Keratinocyte (primary cell): ENCODE measurements around the gene CPS1. TPM values are rescaled to one million over a fixed set of nuclear protein-coding genes. Genes with fewer than 3 reads are reported as not detected.
A peak's percentile ranks its signal among the peaks of the same experiment; 100 is the strongest.

ENCODE experiments used
- DNase-seq: peaks from one replicate; pipeline ENCODE4 v3.0.0-alpha.2; 2011; ENCODE audit warnings: low read depth, missing footprints, low spot score
- FAIRE-seq: peaks from 2 replicates; lab custom pipeline; 2011; peaks lifted over from hg19 to GRCh38; lab: Jason Lieb, UNC
- H2AFZ ChIP-seq: 2 replicates; pipeline ENCODE4 v1.6.0; 2012; ENCODE audit warnings: low read length, control low read depth, inconsistent platforms; ENCODE audit not compliant: control insufficient read depth
- H3K27ac ChIP-seq: 2 replicates; pipeline ENCODE4 v1.5.1; 2011; ENCODE audit warnings: low read length; ENCODE audit not compliant: control insufficient read depth, insufficient read depth
- H3K27me3 ChIP-seq: 3 replicates; pipeline ENCODE4 v1.6.0; 2011; ENCODE audit warnings: low read length; ENCODE audit not compliant: control insufficient read depth, insufficient read depth; ENCODE audit errors: extremely low read depth
- H3K36me3 ChIP-seq, 2 experiments: 2 replicates in 1 of 2; 3 replicates in 1 of 2; pipeline ENCODE4 v1.5.1; 2011; ENCODE audit warnings: low read length in 2 of 2, mild to moderate bottlenecking in 1 of 2; ENCODE audit not compliant: control insufficient read depth in 2 of 2, insufficient read depth in 2 of 2; ENCODE audit errors: extremely low read depth in 1 of 2
- H3K4me1 ChIP-seq: 3 replicates; pipeline ENCODE4 v1.5.1; 2011; ENCODE audit warnings: low read length; ENCODE audit not compliant: control insufficient read depth, insufficient read depth; ENCODE audit errors: extremely low read depth
- H3K4me2 ChIP-seq: 3 replicates; pipeline ENCODE4 v1.6.0; 2011; ENCODE audit warnings: low read depth, low read length; ENCODE audit not compliant: control insufficient read depth, insufficient read depth; ENCODE audit errors: extremely low read depth
- H3K4me3 ChIP-seq, 3 experiments: fragments of 200-600 bp in 1 of 3; sonication (generic) in 1 of 3; 2 replicates in 2 of 3; 3 replicates in 1 of 3; pipeline ENCODE4 v1.5.1; 2011 to 2016; ENCODE audit warnings: low read length in 3 of 3, mild to moderate bottlenecking in 3 of 3, control low read depth in 2 of 3, inconsistent platforms in 1 of 3, low read depth in 1 of 3, mixed read lengths in 1 of 3, mixed run types in 1 of 3, moderate library complexity in 1 of 3; ENCODE audit not compliant: control insufficient read depth in 2 of 3, insufficient read depth in 2 of 3; ENCODE audit errors: extremely low read depth in 1 of 3
- H3K79me2 ChIP-seq: 2 replicates; pipeline ENCODE4 v1.6.0; 2012; ENCODE audit warnings: low read length; ENCODE audit not compliant: control insufficient read depth, insufficient read depth
- H3K9ac ChIP-seq: 3 replicates; pipeline ENCODE4 v1.6.0; 2011; ENCODE audit warnings: low read length; ENCODE audit not compliant: control insufficient read depth, insufficient read depth; ENCODE audit errors: extremely low read depth
- H3K9me1 ChIP-seq: 3 replicates; pipeline ENCODE4 v1.6.0; 2011; ENCODE audit warnings: low read length; ENCODE audit not compliant: control insufficient read depth, insufficient read depth; ENCODE audit errors: extremely low read depth
- H3K9me3 ChIP-seq: 2 replicates; pipeline ENCODE4 v1.5.1; 2012; ENCODE audit warnings: low read depth, low read length; ENCODE audit not compliant: control insufficient read depth
- H4K20me1 ChIP-seq: 3 replicates; pipeline ENCODE4 v1.6.0; 2011; ENCODE audit warnings: low read length; ENCODE audit not compliant: control insufficient read depth, insufficient read depth; ENCODE audit errors: extremely low read depth
- EZH2 ChIP-seq: IDR thresholded peaks from one replicate; pipeline ENCODE4 v1.6.1; 2012; ENCODE audit warnings: inconsistent platforms, mild to moderate bottlenecking, low read length, moderate library complexity
- dilution Hi-C: fragments of 300-500 bp; cut with MboI; formaldehyde crosslinking; loops from one replicate; pipeline ENCODE4 v1.7.0; 2020; ENCODE audit warnings: low sequenced_read_pairs; ENCODE audit not compliant: extremely low pct_ligation_motif_present
- polyA plus RNA-seq, 5 experiments: library from polyadenylated mRNA; depleted of rRNA in 3 of 5; stranded (reverse) in 3 of 5; stranded (forward) in 1 of 5; unstranded in 1 of 5; fragments of >200 nt; gene quantifications; 1 replicate in 1 of 5; 2 replicates in 3 of 5; 3 replicates in 1 of 5; pipeline versions ENCODE4 v1.2.1 to v1.2.3, GENCODE V29; 2011 to 2012; ENCODE audit warnings: missing spikeins in 2 of 5, low read depth in 1 of 5, low replicate concordance in 1 of 5
- TF ChIP-seq, protein P1 (sequence below), 3 experiments: IDR thresholded peaks in 1 of 3; conservative IDR thresholded peaks in 1 of 3; optimal IDR thresholded peaks in 1 of 3; 2 replicates in 2 of 3; 3 replicates in 1 of 3; pipeline versions ENCODE3 to v1.5.1; 2011; ENCODE audit warnings: low read length in 3 of 3, mild to moderate bottlenecking in 3 of 3, moderate library complexity in 2 of 3, control low read depth in 1 of 3, inconsistent platforms in 1 of 3; ENCODE audit not compliant: insufficient read depth in 2 of 3; ENCODE audit errors: extremely low read depth in 1 of 3

The CPS1 gene
- polyA plus RNA-seq, 1 donor (not counting 4 experiments of a cell fraction or from before 2014, with no cell fraction given) = 33.0 TPM

DNA sequence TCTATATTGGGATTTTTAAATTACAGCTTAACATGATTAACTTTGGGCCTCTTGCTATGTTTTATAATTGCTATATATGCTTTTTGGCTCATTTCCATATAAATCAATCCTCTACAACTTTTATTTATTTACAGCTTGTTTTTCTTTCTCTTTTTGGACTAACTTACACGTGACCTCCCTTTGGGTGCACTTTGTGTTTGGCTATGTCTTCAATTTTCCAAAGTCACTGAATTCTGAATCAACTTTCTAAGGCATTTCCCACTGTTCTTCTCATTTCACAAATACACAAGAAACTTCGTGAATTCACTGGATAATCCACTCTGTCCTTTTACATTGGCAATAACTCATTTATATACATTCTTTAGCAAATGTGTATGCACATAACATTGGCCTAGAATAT is 5.4 kb upstream of the CPS1 start:
- Histone ChIP-seq H3K79me2 (no peaks in the 10 kb centered on the region), H3K36me3 (no peaks in the 10 kb centered on the region), H3K4me3 (no peak overlapping the region), H3K9me1 (no peaks in the 10 kb centered on the region), H3K4me1 (no peaks in the 10 kb centered on the region), H2AFZ (no peak overlapping the region), H3K4me2 (no peak overlapping the region), H3K27ac (no peak overlapping the region), H3K9me3 (no peaks in the 10 kb centered on the region), H4K20me1 (no peaks in the 10 kb centered on the region), H3K27me3 (no peaks in the 10 kb centered on the region), H3K9ac (no peak overlapping the region)
- no peak for TF ChIP-seq EZH2
- TF ChIP-seq, protein P1, sequence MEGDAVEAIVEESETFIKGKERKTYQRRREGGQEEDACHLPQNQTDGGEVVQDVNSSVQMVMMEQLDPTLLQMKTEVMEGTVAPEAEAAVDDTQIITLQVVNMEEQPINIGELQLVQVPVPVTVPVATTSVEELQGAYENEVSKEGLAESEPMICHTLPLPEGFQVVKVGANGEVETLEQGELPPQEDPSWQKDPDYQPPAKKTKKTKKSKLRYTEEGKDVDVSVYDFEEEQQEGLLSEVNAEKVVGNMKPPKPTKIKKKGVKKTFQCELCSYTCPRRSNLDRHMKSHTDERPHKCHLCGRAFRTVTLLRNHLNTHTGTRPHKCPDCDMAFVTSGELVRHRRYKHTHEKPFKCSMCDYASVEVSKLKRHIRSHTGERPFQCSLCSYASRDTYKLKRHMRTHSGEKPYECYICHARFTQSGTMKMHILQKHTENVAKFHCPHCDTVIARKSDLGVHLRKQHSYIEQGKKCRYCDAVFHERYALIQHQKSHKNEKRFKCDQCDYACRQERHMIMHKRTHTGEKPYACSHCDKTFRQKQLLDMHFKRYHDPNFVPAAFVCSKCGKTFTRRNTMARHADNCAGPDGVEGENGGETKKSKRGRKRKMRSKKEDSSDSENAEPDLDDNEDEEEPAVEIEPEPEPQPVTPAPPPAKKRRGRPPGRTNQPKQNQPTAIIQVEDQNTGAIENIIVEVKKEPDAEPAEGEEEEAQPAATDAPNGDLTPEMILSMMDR (optimal IDR thresholded peaks at IDR 0.05 in 1 of 3, IDR thresholded peaks at IDR 0.05 in 1 of 3, conservative IDR thresholded peaks at IDR 0.05 in 1 of 3; ENCODE audit: extremely low read depth in 1 of 3, insufficient read depth in 2 of 3, low read length in 3 of 3) = no peak
- no peak for DNase-seq
- dilution Hi-C loops = no loop called here
- FAIRE-seq = no peak

DNA sequence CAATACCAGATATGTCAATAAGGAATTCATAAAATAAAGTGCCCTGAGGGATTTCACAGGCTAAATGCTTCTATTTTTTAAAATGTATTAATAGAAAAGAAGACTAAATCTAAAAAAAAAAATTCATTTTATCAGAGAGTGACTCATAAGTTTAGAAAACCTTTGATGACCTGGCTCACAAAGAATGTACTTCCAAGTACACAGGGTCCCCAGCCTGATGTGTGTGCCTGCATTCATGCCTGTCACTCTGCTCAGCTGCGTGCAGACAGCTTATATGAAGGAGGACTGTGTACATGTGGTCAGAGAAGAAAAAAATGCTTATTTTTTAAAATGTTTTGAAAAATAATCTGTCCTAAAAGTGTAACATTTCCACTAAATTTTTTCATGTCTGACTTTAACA is 3.0 kb upstream of the CPS1 start:
- Histone ChIP-seq H3K9me3 (no peaks in the 10 kb centered on the region), H3K9me1 (no peaks in the 10 kb centered on the region), H3K4me2 (no peak overlapping the region), H3K79me2 (no peaks in the 10 kb centered on the region), H3K4me1 (no peaks in the 10 kb centered on the region), H3K9ac (no peak overlapping the region), H3K4me3 (no peak overlapping the region), H3K27me3 (no peaks in the 10 kb centered on the region), H3K36me3 (no peaks in the 10 kb centered on the region), H3K27ac (no peak overlapping the region), H4K20me1 (no peaks in the 10 kb centered on the region), H2AFZ (no peak overlapping the region)
- FAIRE-seq = no peak
- no peak for TF ChIP-seq EZH2
- TF ChIP-seq, protein P1 (optimal IDR thresholded peaks at IDR 0.05 in 1 of 3, IDR thresholded peaks at IDR 0.05 in 1 of 3, conservative IDR thresholded peaks at IDR 0.05 in 1 of 3; ENCODE audit: extremely low read depth in 1 of 3, insufficient read depth in 2 of 3, low read length in 3 of 3) = no peak
- DNase-seq = peak; percentile 15
- dilution Hi-C loops = no loop called here
